Measurements from ENCODE around the gene ZNF526.
A peak's percentile ranks its signal among the peaks of the same experiment; 100 is the strongest.

Gene ZNF526

GRCh38 chr19:42224940-42225717, 5.0 kb downstream of the ZNF526 start:
- no peak for DNase-seq (ENCODE audit: low read depth)

DNA sequence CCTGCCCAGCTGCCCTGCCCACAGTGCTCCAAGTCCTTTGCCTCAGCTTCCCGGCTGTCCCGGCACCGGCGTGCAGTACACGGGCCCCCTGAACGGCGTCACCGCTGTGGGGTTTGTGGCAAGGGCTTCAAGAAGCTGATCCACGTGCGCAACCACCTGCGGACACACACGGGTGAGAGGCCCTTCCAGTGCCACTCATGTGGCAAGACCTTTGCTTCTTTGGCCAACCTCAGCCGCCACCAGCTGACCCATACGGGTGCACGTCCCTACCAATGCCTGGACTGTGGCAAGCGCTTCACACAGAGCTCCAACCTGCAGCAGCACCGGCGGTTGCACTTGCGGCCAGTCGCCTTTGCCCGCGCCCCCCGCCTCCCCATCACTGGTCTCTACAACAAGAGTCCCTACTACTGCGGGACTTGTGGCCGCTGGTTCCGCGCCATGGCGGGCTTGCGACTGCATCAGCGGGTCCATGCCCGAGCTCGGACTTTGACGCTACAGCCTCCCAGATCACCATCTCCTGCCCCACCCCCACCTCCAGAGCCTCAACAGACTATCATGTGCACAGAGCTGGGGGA, 5.7 kb downstream of the ZNF526 start:
- DNase-seq (ENCODE audit: low read depth) = no peak

DNA sequence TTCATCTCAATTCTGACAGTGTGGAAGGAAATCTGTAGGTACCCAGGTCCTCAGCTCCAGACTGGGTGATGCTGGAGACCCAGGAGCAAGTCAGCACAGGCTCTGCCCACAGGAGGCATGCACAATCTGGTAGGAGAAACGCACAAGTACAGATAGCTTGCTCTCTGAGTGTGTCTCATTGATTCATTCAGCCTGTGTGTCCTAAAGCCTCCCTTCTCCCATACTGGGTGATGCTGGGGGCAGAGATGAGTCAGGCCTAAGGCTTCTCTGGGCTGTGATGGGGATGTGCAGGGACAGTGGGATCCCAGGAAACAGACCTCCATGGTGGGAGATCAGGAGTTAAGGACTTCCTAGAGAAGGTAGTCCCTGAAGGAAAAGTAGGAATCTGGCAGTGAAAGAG, 6.8 kb downstream of the ZNF526 start:
- no peak for DNase-seq (ENCODE audit: low read depth)

DNA sequence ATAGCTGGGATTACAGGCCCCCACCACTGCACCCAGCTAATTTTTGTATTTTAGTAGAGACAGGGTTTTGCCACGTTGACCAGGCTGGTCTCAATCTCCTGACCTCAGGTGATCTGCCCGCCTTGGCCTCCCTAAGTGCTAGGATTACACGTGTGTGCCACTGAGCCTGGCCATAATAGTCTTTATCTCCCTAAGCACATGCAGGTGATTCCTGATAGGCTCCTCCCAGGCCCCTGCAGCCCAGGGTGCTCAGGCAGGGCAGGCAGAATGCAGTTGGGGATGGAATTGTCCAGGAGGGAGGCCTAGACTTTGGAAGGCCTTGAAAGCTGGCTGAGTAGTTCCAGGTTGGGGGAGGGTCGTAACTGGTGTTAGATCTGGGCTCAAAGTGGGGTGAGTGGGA, 8.5 kb downstream of the ZNF526 start:
- DNase-seq (ENCODE audit: low read depth) = no peak

DNA sequence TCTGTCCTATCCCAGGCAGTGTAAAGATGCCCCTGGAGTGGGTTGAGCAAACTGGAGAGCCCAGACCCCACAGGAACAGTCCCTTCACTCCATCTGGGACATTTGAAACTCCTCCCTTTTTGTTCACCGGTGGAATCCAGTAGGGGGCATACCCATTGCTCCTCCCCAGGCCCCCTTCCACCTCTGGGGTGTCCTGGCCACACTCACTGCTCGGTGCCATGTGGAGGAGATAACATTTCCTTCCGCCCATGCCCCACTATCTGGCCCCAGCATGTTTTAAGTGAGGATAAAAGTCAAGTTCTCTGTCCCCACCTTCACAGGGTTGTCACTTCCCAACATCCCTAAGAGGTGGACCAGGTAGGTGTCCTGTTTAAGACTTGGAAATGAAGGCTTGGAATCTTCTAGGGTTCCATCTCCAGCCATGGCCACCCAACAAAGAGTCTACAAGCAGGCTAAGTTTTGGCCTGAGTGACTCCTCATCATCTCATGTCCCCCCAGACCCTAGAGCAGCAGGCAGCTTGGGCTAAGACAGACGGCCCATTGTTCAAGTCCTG, 9.3 kb downstream of the ZNF526 start:
- DNase-seq (ENCODE audit: low read depth) = no peak

GRCh38 chr19:42229855-42230351, 9.8 kb downstream of the ZNF526 start:
- no peak for DNase-seq (ENCODE audit: low read depth)

DNA sequence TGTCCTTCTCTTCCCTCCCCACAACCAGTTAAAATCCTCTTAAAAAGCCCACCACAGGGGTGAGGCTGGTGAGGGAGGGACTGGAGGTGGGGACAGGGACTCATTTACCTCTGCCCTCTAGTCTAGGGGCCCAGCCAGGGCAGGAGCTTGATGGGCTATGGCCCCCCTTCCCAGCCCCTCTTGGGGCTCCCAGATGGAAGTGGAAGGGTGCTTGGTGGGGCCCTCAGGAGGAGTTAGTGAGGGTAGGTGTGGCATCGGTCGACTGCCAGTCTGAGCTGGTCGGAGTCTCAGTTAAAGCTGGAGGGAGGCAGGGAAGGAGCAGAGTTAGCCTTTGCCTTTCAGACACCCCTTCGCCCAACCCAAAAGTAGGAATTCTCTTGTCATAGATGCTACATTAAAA, 10.5 kb downstream of the ZNF526 start:
- DNase-seq (ENCODE audit: low read depth) = no peak

DNA sequence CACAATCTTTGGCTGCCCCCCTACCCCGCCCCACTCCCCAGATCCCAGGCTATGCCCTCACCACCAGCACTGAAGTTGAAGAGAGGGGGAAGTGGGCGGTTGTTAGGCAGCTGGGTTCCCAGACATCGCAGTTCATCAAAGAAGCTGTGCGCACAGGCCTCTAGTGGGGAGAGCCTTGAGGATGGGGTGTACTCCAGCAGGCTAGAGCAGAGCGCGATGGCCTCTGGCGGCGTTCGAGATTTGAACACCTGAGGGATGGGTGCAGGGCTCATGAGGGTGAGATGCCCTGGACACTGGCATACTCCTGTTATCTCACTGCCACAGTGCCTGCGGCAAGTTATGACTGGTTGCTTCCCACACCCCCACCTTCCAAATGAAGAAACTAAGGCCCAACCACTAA, 12.3 kb downstream of the ZNF526 start:
- no peak for DNase-seq (ENCODE audit: low read depth)

DNA sequence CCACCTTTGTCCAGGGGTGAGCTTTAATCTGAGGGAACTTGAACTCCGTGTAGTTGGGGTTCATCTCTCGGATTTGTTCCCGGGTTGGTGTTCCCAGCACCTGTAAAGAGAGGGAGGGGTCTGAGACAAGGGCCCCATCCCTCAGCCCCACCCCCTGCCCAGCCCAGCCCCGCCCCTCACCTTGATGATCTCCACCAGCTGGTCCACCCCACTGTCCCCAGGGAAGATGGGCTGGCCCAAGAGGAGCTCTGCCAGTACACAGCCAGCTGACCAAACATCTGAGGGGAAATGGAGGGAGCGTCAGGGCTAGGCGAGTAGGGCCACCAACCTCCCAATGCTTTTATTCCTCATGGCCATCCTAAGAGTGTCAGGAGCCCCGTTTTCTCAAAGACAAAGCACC, 13.0 kb downstream of the ZNF526 start:
- DNase-seq (ENCODE audit: low read depth) = no peak

DNA sequence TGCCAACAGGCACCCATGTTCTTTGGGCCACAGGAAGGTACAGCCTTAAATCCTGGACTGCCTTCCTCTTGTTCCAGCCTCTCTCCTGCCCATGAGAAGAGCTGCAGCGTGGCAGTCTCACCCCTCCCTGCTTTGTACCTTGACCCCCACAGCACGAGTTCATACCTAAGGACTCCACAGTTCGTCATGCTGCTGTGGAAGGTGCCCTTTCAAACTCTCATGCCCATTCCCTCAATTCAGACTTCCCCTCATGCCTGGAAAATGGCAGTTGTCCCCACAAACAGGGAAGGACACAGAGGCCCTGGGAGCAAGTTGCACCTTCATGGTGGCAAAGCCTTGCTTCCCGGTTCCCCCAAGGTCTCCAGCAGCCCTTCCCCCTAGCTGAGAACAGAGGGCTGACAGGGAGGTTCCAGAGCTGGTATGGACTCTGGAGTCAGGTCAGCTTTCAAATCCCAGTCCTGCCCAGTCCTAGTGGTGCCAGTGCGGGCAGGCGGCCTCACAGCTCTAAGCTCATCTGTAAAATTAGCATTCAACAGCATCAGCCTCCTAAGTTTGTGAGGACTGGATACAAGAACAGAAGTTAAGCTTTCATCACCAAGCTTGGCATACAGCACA, 13.7 kb downstream of the ZNF526 start:
- DNase-seq (ENCODE audit: low read depth) = no peak

GRCh38 chr19:42234364-42234763, 14.3 kb downstream of the ZNF526 start:
- no peak for DNase-seq (ENCODE audit: low read depth)

DNA sequence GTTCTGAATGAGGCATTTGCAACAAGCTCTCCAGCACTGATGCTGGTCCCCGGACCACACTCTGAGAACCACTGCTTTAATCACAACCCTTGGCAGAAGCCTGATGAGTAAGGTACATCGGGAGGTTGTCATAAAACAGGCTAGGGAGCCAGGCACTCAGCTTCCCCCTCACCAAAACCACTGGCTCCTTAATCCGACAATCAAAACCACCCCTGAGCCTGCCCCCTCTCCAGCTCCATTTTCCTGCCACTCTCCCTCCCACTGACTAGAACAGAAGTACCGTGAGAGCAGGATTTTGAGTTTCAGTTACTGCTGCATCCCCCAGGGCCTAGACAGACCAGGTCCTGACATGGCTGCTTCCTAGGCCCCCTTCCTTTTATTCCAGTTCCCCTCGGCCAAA, 15.1 kb downstream of the ZNF526 start:
- no peak for DNase-seq (ENCODE audit: low read depth)

DNA sequence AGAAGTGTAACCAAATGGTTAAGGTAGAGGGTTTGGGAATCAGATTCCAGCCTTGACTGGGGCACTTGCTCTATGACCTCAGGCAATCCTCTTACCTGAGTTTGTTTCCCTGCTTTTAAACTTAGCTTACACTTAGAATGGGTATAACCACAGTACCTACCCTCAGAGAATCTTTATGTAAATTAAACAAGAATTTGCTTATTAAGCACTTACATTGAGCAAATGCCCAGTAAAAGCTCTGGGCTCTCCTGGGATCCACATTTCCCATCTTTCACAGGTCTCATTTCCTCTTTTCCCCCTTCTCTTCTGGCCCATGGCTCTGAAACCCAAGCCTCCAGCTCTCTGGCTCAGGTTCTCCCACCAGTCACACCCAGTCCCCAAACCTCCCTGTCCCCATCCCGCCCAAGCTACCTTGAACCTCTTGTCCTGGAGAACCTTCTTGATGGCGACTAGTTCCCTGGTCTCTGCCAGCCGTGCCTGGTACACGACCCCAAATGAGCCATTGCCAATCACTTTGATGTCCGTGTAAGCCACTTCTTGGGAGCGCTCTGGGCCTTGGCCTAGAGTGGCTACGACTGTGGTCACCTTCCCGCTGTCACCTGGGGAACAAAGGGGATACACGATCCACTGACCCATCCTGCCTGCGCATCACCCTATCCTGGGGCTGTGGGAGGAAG, 19.6 kb downstream of the ZNF526 start:
- DNase-seq (ENCODE audit: low read depth) = no peak

GRCh38 chr19:42241279-42241678, 21.2 kb downstream of the ZNF526 start:
- no peak for DNase-seq (ENCODE audit: low read depth)

DNA sequence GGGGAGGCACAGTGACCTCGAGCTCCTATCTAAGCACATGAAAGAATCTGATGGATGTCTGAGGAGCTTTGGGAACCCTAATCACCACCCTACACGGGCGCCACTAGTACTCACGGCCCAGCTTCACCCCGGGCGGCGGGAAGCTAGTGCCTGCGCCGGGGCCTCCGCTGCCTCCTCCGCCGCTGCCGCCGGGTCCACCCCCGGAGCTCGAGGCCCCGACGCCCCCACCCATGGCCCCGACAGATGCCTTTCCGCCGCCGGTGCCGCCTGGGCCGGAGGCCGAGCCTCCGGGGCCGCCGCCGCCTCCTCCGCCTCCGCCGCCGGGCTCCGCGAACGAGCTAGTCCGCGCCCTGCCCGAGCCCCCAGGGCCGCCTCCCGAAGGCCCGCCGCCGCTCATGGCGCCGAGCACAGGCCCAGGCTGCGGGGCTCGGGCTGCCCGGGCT, 22.0 kb downstream of the ZNF526 start:
- no peak for DNase-seq (ENCODE audit: low read depth)

- peak; percentile 89 for DNase-seq (ENCODE audit: low read depth)
These were observed 22.6 kb downstream of the ZNF526 start, which contains the start of gene GSK3A for GRCh38 chr19:42242512-42243409. TSS of gene GSK3A (minus strand) at chr19:42242602. CDS start at chr19:42242465, 137 bp downstream.

GRCh38 chr19:42244347-42245220, 24.5 kb downstream of the ZNF526 start:
- peak; percentile 85 for DNase-seq (ENCODE audit: low read depth)

GRCh38 chr19:42245231-42245630, 25.1 kb downstream of the ZNF526 start:
- DNase-seq (ENCODE audit: low read depth) = no peak

GRCh38 chr19:42246143-42246921, 26.2 kb downstream of the ZNF526 start:
- DNase-seq (ENCODE audit: low read depth) = no peak
